NCI-H2196 (cell line): ENCODE results near the gene CCDC149.
A peak's percentile ranks its signal among the peaks of the same experiment; 100 is the strongest.

ENCODE experiments used
- DNase-seq: peaks from one replicate; lab custom pipeline; 2025; ENCODE audit not compliant: unreplicated experiment; lab: John Stamatoyannopoulos, UW

Gene CCDC149

GRCh38 chr4:24912252-24913118, at the start of gene CCDC149:
CCDC149 (minus strand) TSS chr4:24913042; CDS start chr4:24912864, 178 bp downstream.
- DNase-seq: peak; percentile 91

DNA sequence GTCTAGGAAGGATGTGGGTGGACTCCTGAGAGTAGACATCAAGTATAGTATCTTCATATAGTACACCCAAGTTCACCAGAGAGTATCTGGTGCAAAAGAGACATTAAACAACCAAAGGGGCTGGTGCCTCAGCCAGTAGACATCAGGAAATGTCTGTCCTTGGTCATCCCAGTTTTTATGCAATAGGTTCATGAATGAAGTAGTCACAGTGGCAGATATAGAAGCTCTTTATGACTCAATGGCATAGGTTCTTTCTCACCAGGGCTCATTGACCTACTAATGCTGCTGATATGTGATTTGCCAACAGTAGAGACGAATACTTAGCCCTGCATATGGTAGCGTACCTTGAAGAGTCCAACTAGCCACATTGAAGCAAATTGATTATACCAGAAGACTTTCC, 45.0 kb upstream of the CCDC149 start:
- no peak for DNase-seq

DNA sequence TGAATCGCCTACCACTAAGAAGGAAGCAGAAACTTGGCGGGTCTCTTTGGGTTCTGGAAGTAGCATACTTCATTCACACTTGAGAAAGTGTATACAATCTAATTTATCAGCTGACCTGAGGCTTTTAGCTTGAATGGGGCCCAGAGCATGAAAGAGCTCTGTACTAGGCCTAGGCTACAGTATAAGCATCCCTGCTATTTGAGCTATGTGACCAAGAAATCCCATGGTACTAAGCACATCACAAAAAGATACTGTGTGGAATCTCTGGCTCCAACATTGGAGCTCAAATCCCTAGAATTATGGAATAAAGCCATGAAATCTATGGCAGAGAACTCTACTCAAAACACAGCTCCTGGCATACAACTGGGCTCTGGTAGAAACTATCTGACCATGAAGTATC, 43.9 kb upstream of the CCDC149 start:
- DNase-seq: no peak

DNA sequence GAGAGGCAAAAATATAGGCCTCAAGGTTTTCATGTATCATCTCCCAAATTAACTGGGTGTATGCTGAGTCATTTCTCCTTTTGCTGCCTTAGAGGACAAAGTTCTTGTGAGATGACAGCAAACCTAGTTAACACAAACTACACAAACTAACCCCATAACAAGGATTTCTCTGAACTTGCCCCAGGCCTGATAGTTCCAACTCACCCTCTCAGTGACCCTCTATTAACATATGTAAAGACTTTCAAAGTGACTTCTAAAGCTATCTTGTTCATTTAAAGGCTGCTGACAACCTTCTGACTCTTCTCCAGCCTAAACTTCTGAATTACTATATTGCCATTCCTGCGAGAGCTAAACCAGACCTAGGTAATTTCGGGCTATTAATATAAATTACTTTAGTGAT, 43.2 kb upstream of the CCDC149 start:
- DNase-seq: no peak

- DNase-seq: no peak
Observed at GRCh38 chr4:24952667-24953066, 39.8 kb upstream of the CCDC149 start.

- no peak for DNase-seq
Observed at GRCh38 chr4:24949970-24950369, 37.1 kb upstream of the CCDC149 start.

GRCh38 chr4:24937917-24938281, 25.1 kb upstream of the CCDC149 start:
- DNase-seq: no peak

DNA sequence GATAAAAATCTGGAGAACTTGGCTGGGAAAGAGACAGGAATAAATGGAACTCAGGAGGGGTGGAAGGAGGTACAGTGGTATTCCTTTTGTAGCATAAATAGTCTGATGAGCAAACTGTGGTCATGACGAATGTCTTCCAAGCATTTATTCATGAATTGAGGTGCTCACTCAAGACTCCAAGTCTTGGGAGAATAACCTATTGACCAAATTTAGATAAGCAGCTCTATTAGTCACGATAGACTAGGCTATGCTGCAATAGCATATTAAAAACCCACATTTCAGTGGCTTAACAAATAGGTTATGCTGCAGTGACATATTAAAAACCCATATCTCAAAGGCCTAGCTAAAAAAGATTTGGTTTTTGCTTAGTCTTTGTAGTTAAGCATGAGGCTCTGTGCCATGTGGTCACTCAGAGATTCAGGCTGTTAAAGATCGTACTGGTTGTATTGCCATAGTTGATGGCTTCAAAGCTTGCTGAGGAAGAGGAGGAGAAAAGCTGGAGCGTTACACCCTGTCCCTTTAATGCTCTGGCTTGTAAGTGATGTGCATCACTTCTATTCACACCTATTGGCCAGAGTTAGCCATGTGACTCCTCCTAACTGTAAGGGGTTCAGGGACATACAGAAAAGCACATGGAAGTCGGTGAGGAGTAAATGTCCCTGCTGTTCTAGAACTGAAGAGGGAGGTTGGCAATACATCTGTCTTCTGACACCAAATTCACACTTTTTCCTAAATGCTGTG, 24.5 kb upstream of the CCDC149 start:
- DNase-seq: no peak

DNA sequence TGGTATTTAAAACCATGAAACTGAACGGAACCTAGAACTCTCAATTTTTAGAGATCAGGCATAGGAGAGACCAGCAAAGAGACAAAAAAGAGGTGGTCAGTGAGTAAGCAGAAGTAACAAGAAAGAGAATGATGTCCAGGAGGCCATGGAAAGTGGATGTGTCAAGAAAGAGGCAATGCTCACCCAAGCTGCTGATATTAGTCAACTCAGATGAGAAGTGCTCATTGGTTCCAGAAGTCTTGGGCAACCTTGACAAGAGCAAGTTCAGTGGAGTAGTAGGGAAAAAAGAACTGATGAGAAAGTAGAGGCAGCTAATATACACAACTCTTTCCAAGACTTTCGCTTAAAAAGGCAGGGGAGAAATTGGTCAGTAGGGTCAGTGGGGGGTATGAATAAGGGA, 23.0 kb upstream of the CCDC149 start:
- no peak for DNase-seq

DNA sequence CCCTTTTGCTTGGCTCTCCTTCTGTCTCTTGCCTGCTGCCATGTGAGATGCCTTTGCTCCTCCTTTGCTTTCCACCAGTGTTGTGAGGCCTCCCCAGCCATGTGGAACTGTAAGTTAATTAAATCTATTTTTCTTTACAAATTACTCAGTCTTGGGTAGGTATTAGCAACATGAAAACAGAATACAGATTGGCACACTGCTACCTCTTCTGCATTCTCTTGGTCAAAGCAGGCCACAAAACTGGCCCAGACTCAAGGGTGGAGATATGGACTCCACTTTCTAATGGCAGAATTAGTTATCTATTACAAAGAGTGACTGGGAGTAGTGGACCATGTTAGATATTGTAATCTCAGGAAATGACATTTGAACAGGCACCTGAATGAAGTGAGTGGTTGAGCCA, 21.5 kb upstream of the CCDC149 start:
- no peak for DNase-seq

DNA sequence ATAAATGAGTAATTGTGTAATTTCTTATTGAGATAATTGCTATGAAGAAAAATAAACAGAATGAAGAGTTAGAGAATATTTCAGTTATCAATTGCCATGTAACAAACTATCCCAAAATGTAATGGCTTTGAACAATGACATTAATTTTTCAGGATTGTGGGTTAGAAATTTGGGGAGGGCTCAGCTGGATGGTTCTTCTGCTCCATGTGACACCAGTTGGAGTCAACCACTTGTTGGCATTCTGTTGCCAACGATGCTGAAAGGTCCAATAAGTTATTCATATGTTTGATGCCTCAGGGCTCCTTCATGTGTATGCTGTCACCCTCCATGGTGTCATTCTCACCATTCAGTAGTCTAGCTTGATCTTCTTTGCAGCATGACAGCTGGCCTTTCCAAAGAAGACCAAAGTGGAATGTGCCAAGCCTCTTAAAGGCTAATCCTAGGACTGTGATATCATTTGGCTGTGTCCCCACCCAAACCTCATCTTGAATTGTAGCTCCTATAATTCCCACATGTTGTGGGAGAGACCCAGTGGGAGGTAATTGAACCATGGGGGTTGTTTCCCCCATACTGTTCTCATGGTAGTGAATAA, 20.9 kb upstream of the CCDC149 start:
- no peak for DNase-seq

- no peak for DNase-seq
Observed at GRCh38 chr4:24932515-24933225, 19.8 kb upstream of the CCDC149 start.

DNA sequence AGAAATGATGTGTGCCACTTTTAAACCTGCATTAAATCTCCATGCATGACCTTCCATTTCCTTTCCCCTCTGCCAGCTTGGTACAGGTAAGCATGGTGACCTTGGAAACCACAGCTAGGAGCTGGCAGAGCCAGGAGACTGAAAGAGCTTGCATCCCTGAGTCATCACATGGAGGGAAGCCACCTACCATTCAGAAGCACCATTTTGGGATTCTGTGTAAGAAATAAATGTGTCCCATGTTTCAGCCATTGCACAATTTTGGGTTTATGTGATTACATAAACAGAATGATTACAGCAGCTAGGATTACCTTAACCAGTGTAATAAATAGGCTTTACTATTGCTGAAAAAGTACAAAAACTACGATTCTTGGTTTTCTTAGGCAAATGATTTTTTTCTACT, 17.3 kb upstream of the CCDC149 start:
- DNase-seq: peak; percentile 3

DNA sequence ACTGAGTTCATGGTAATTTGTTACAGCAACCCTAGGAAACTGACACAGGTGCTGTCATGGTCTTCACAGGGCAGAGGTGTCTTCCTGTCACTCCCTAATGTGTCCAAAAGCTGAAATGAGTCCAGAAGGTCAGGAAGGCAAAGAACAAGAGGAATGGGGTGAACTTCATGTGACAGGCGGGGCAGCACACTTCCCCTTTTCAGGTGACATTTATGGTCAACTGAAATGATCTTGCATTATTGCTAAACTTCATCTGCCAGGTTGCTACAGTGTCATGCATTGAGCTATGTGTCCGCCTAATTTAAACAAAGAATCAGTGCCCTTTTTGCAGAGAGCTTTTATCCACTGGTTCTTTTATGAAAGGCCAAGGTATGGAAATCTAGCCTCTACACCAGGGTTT, 15.9 kb upstream of the CCDC149 start:
- no peak for DNase-seq

GRCh38 chr4:24927049-24927448, 14.2 kb upstream of the CCDC149 start:
- DNase-seq: no peak

- no peak for DNase-seq
Observed at GRCh38 chr4:24924309-24924781, 11.5 kb upstream of the CCDC149 start.

DNA sequence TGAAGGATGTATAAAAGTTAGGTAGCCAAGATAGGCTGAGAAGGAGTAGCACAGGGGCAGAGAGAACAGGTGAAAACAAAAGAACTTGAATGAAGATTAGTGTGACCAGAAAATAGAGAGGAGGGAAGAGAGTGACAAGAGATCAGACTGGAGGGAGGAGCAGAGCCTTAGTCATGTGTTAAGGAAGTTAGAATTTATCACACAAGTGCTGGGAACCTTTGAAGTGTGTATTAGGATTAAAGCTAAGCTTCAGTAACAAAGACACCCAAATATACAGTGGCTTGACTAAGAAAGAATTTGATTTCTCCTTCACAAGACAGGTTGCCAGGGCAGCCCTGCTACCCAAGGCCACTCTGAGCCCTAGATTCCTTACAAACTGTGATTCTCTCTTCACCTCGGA, 10.7 kb upstream of the CCDC149 start:
- DNase-seq: no peak

GRCh38 chr4:24923002-24923401, 10.2 kb upstream of the CCDC149 start:
- no peak for DNase-seq

- no peak for DNase-seq
Observed at GRCh38 chr4:24922416-24922815, 9.6 kb upstream of the CCDC149 start.

GRCh38 chr4:24921491-24921890, 8.6 kb upstream of the CCDC149 start:
- no peak for DNase-seq

- no peak for DNase-seq
Observed at GRCh38 chr4:24920008-24920407, 7.2 kb upstream of the CCDC149 start.
